ENCODE results near the gene CENPA.
"Not testable (repeated sequence)": the region's sequence is repeated elsewhere in the genome, so short reads cannot be mapped to it uniquely, and the experiment has no call there.

Gene CENPA

GRCh38 chr2:26795135-26795534 lies 9.3 kb downstream of the CENPA start:
- DNase-seq = not testable (repeated sequence)

GRCh38 chr2:26801328-26801727 lies 15.5 kb downstream of the CENPA start:
- no peak for DNase-seq

- DNase-seq = no peak
These were observed 15.9 kb downstream of the CENPA start for GRCh38 chr2:26801796-26802195.

GRCh38 chr2:26805241-26805676 lies 19.4 kb downstream of the CENPA start:
- DNase-seq = peak; percentile 12

GRCh38 chr2:26807788-26808460 lies 22.1 kb downstream of the CENPA start:
- DNase-seq = peak; percentile 80

- no peak for DNase-seq
These were observed 23.4 kb downstream of the CENPA start for GRCh38 chr2:26809211-26809610.

- no peak for DNase-seq
These were observed 24.2 kb downstream of the CENPA start for GRCh38 chr2:26809876-26810577.

- no peak for DNase-seq
These were observed 25.4 kb downstream of the CENPA start for GRCh38 chr2:26811261-26811660.

- DNase-seq = no peak
These were observed 26.2 kb downstream of the CENPA start for GRCh38 chr2:26811791-26812694.

GRCh38 chr2:26812731-26813130 lies 26.9 kb downstream of the CENPA start:
- DNase-seq = no peak

GRCh38 chr2:26814072-26814765 lies 28.4 kb downstream of the CENPA start:
- DNase-seq = not testable (repeated sequence)

- DNase-seq = no peak
These were observed 31.0 kb downstream of the CENPA start for GRCh38 chr2:26816893-26817292.

- no peak for DNase-seq
These were observed 32.4 kb downstream of the CENPA start for GRCh38 chr2:26818255-26818654.

GRCh38 chr2:26818972-26819371 lies 33.1 kb downstream of the CENPA start:
- DNase-seq = no peak

GRCh38 chr2:26820932-26821331 lies 35.1 kb downstream of the CENPA start:
- no peak for DNase-seq

- no peak for DNase-seq
These were observed 37.0 kb downstream of the CENPA start for GRCh38 chr2:26822877-26823276.

- peak; percentile 64 for DNase-seq
These were observed 52.5 kb downstream of the CENPA start for GRCh38 chr2:26838121-26838906.

GRCh38 chr2:26840937-26841610 lies 55.2 kb downstream of the CENPA start:
- DNase-seq = no peak

GRCh38 chr2:26843041-26843440 lies 57.2 kb downstream of the CENPA start:
- no peak for DNase-seq

Data from eye (tissue), 1 donor.